Peyer's patch (tissue), 4 donors: ENCODE data around the gene ANKAR. TPM values are rescaled to one million over a fixed set of nuclear protein-coding genes. Genes with fewer than 3 reads are reported as not detected.

ENCODE experiments used
- DNase-seq, 3 donors: peaks; one replicate each; pipeline ENCODE4 v3.0.0-alpha.2; 2017 to 2019
- H3K27ac ChIP-seq, 4 donors: fragments of 200-600 bp; sonication (generic); one replicate each; pipeline ENCODE4 v1.5.1; 2016 to 2019
- H3K27me3 ChIP-seq, 2 donors: fragments of 200-600 bp; sonication (generic); one replicate each; pipeline ENCODE4 v1.5.1; 2019
- H3K36me3 ChIP-seq, 3 donors: fragments of 200-600 bp; sonication (generic); one replicate each; pipeline ENCODE4 v1.5.1; 2016 to 2019
- H3K4me1 ChIP-seq, 4 donors: fragments of 200-600 bp; sonication (generic); one replicate each; pipeline ENCODE4 v1.5.1; 2016 to 2019
- H3K4me3 ChIP-seq, 4 donors: fragments of 200-600 bp; sonication (generic); 1 replicate in 3 of 4; 2 replicates in 1 of 4; pipeline ENCODE4 v1.5.1; 2016 to 2019; ENCODE audit warnings: mild to moderate bottlenecking in 1 of 4
- H3K9me3 ChIP-seq, 4 donors: fragments of 200-600 bp; sonication (generic); one replicate each; pipeline ENCODE4 v1.5.1; 2016 to 2019; ENCODE audit warnings: mild to moderate bottlenecking in 1 of 4
- CTCF ChIP-seq, 6 experiments: fragments of 450-650 bp in 4 of 6; fragments of 200-600 bp in 2 of 6; sonication (generic) in 1 of 6; IDR thresholded peaks; one replicate each; pipeline ENCODE4 v1.5.1; 2017 to 2019; ENCODE audit warnings: antibody characterized with exemption in 6 of 6, mild to moderate bottlenecking in 3 of 6, moderate library complexity in 1 of 6
- POLR2A ChIP-seq, 2 donors: fragments of 450-650 bp; IDR thresholded peaks; one replicate each; pipeline ENCODE4 v1.5.1; 2017; ENCODE audit warnings: antibody characterized with exemption in 2 of 2, mild to moderate bottlenecking in 2 of 2, moderate library complexity in 2 of 2
- total RNA-seq, 4 donors: library from RNA; depleted of rRNA; stranded (reverse); fragments of >200 nt; gene quantifications; one replicate each; pipeline ENCODE4 v1.1.0, GENCODE V29; 2016

The ANKAR gene
- total RNA-seq, 4 donors from 2014 or later: 6.6 to 20.5 (median 15.9) TPM

GRCh38 chr2:189654641-189655040, 19.8 kb upstream of the ANKAR start:
- H3K9me3 ChIP-seq: no peaks in the 10 kb centered on the region
- no peaks in the 10 kb centered on the region for H3K36me3 ChIP-seq
- no peak for TF ChIP-seq CTCF (IDR thresholded peaks at IDR 0.05)
- TF ChIP-seq POLR2A (IDR thresholded peaks at IDR 0.05): no peak
- no peaks in the 10 kb centered on the region for H3K4me1 ChIP-seq
- H3K4me3 ChIP-seq: no peak overlapping the region
- H3K27me3 ChIP-seq: no peaks in the 10 kb centered on the region
- H3K27ac ChIP-seq: no peak overlapping the region
- DNase-seq: no peak

GRCh38 chr2:189657867-189658266, 16.6 kb upstream of the ANKAR start:
- H3K27me3 ChIP-seq: no peaks in the 10 kb centered on the region
- TF ChIP-seq POLR2A (IDR thresholded peaks at IDR 0.05): no peak
- no peak for TF ChIP-seq CTCF (IDR thresholded peaks at IDR 0.05)
- no peaks in the 10 kb centered on the region for H3K9me3 ChIP-seq
- DNase-seq: peak in 2 of 3 donors; percentile 78 to 82
- H3K4me3 ChIP-seq: no peak overlapping the region
- peaks cover 0 to 15% (median 5%) of the 10 kb centered on the region in 4 donors for H3K4me1 ChIP-seq
- peak overlapping the region; percentile 25 to 81 (median 73) for H3K27ac ChIP-seq
- H3K36me3 ChIP-seq: no peaks in the 10 kb centered on the region

GRCh38 chr2:189658306-189659212, 15.9 kb upstream of the ANKAR start:
- Histone ChIP-seq H3K27ac (peak overlapping the region; percentile 25 to 81 (median 73)), H3K9me3 (no peaks in the 10 kb centered on the region), H3K4me3 (no peak overlapping the region), H3K4me1 (peaks cover 0 to 22% (median 5%) of the 10 kb centered on the region in 4 donors), H3K36me3 (no peaks in the 10 kb centered on the region), H3K27me3 (no peaks in the 10 kb centered on the region)
- peak in 2 of 3 donors; percentile 55 to 64 for DNase-seq
- TF ChIP-seq POLR2A (IDR thresholded peaks at IDR 0.05) (no peak), CTCF (IDR thresholded peaks at IDR 0.05) (no peak)

GRCh38 chr2:189659734-189660133, 14.7 kb upstream of the ANKAR start:
- Histone ChIP-seq H3K27me3 (no peaks in the 10 kb centered on the region), H3K27ac (no peak overlapping the region), H3K36me3 (no peaks in the 10 kb centered on the region), H3K9me3 (no peaks in the 10 kb centered on the region), H3K4me1 (peaks cover 0 to 27% (median 5%) of the 10 kb centered on the region in 4 donors), H3K4me3 (no peak overlapping the region)
- no peak for TF ChIP-seq POLR2A (IDR thresholded peaks at IDR 0.05)
- no peak for TF ChIP-seq CTCF (IDR thresholded peaks at IDR 0.05)
- DNase-seq: no peak

- H3K9me3 ChIP-seq: no peaks in the 10 kb centered on the region
- no peak for DNase-seq
- TF ChIP-seq POLR2A (IDR thresholded peaks at IDR 0.05): no peak
- TF ChIP-seq CTCF (IDR thresholded peaks at IDR 0.05): no peak
- no peaks in the 10 kb centered on the region for H3K27me3 ChIP-seq
- no peak overlapping the region for H3K4me3 ChIP-seq
- H3K4me1 ChIP-seq: peaks cover 0 to 27% (median 5%) of the 10 kb centered on the region in 4 donors
- H3K36me3 ChIP-seq: peaks cover 0 to under 1% (median 0%) of the 10 kb centered on the region in 3 donors
- H3K27ac ChIP-seq: peak overlapping the region in 1 of 4 donors; percentile 89
Measured at GRCh38 chr2:189660803-189661147, 13.7 kb upstream of the ANKAR start.
